Stimulated activated CD4-positive, alpha-beta T cell treated with anti-CD3 and anti-CD28 coated beads, Interleukin-1b, Interleukin-23, amount 100 ng/mL, for 1 hour (primary cell): ENCODE measurements around the gene ZDHHC7.

Source experiments
- DNase-seq, 2 donors: peaks; one replicate each; pipeline ENCODE4 v3.0.0-alpha.2; 2020; ENCODE audit warnings: low read depth in 2 of 2

Gene ZDHHC7

GRCh38 chr16:85019659-85020245, 8.4 kb upstream of the ZDHHC7 start:
- no peak for DNase-seq

GRCh38 chr16:85018529-85019236, 7.3 kb upstream of the ZDHHC7 start:
- no peak for DNase-seq

GRCh38 chr16:85017633-85018032, 6.3 kb upstream of the ZDHHC7 start:
- no peak for DNase-seq

GRCh38 chr16:85017151-85017550, 5.8 kb upstream of the ZDHHC7 start:
- DNase-seq: no peak

GRCh38 chr16:85015481-85016187, 4.3 kb upstream of the ZDHHC7 start:
- no peak for DNase-seq

- DNase-seq: no peak
Observed at GRCh38 chr16:85014311-85014710, 3.0 kb upstream of the ZDHHC7 start.

GRCh38 chr16:85011846-85012284, 530 bp upstream of the ZDHHC7 start:
- no peak for DNase-seq

GRCh38 chr16:85010446-85010930, 847 bp downstream of the ZDHHC7 start:
- no peak for DNase-seq

GRCh38 chr16:85008271-85008670, 3.1 kb downstream of the ZDHHC7 start:
- no peak for DNase-seq

- DNase-seq: no peak
Observed at GRCh38 chr16:85007496-85008214, 3.7 kb downstream of the ZDHHC7 start.

- DNase-seq: no peak
Observed at GRCh38 chr16:85006639-85007038, 4.7 kb downstream of the ZDHHC7 start.

- DNase-seq: no peak
Observed at GRCh38 chr16:85005285-85006069, 5.9 kb downstream of the ZDHHC7 start.

GRCh38 chr16:85004587-85005205, 6.6 kb downstream of the ZDHHC7 start:
- DNase-seq: no peak

GRCh38 chr16:85003725-85004586, 7.4 kb downstream of the ZDHHC7 start:
- DNase-seq: no peak

GRCh38 chr16:85003076-85003475, 8.3 kb downstream of the ZDHHC7 start:
- DNase-seq: no peak

GRCh38 chr16:85002608-85003007, 8.7 kb downstream of the ZDHHC7 start:
- DNase-seq: no peak

- DNase-seq: no peak
Observed at GRCh38 chr16:85002099-85002541, 9.2 kb downstream of the ZDHHC7 start.

GRCh38 chr16:84999857-85000480, 11.4 kb downstream of the ZDHHC7 start:
- DNase-seq: no peak

GRCh38 chr16:84999200-84999599, 12.1 kb downstream of the ZDHHC7 start:
- DNase-seq: no peak
